ENCODE data around the gene OR2D2. TPM values are rescaled to one million over a fixed set of nuclear protein-coding genes. Genes with fewer than 3 reads are reported as not detected.

Gene OR2D2
- total and polyA plus RNA-seq, 2 of the 13 experiments (the other 11 are each of a cell fraction or from before 2014, with no cell fraction given), result not detected

DNA sequence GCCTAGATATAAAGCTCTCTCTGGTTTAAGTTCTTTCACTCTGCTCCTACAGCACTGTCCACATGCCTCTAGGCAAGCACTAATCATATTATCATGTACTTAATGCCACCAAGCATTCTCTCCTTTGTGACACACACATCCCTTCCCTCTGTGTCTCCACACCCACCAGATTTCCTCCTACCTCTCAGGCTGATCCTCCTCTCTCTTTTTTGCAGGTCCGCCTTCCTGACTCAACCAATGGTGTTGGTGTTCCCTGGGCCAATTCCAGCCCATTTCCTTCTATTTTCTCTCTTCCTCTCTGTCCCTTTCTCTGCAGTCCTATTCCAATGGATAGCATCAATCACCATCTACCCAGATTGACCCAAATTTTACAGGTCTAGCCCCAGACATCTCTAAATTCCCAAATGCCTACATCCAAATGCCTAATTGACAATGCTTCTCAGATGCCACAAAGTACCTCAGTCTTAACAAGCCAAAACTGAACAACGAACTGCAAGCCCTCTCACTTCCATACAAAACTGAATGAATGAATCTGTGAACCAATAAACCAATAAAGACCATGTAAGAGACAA lies 33.4 kb upstream of the OR2D2 start:
- Histone ChIP-seq H3K4me2 (ENCODE audit: low read depth, low read length) (no peak overlapping the region), H3K27me3 (ENCODE audit: control insufficient read depth in 1 of 2, insufficient read depth in 2 of 2, low read length in 2 of 2) (peaks cover 0 to 23% of the 10 kb centered on the region in 2 experiments; a peak in 2 of 5 replicates), H3K79me2 (ENCODE audit: insufficient read depth, low read length) (no peaks in the 10 kb centered on the region), H2AFZ (ENCODE audit: low read length) (no peak overlapping the region), H3K27ac (ENCODE audit: extremely low read length, insufficient read depth, low read length) (no peak overlapping the region), H3K4me3 (replicated peaks in 1 of 3; ENCODE audit: insufficient read depth in 1 of 3, low read depth in 2 of 3, low read length in 3 of 3) (no peak overlapping the region), H3K9ac (ENCODE audit: insufficient read depth, low read depth, low read length) (no peak overlapping the region), H4K20me1 (ENCODE audit: insufficient read depth, low read length) (no peaks in the 10 kb centered on the region), H3K4me1 (ENCODE audit: insufficient read depth, low read length) (no peaks in the 10 kb centered on the region), H3K36me3 (replicated peaks in 1 of 2; ENCODE audit: control insufficient read depth in 1 of 2, insufficient read depth in 2 of 2, low read length in 2 of 2) (no peaks in the 10 kb centered on the region), H3K9me3 (ENCODE audit: low read length) (no peaks in the 10 kb centered on the region)
- ChIA-PET CTCF (ENCODE audit: low intra/inter-chr PET ratio, low total read pairs) (no interaction called here), POLR2A (no interaction called here)
- in situ Hi-C loops (cut with HindIII; ENCODE audit: extremely low pct_ligation_motif_present, low pct_unique_long_range_greater_than_20kb) (no loop called here), intact Hi-C loops (cut with micrococcal nuclease; ENCODE audit: unreplicated experiment) (no loop called here)
- DNase-seq (ENCODE audit: low spot score), result no peak
- TF ChIP-seq ZNF674 (CRISPR knock-in tag; IDR thresholded peaks at IDR 0.05; ENCODE audit: low read depth), result no peak
- TF ChIP-seq KLF9 (CRISPR knock-in tag; IDR thresholded peaks at IDR 0.05; ENCODE audit: low read depth), result no peak
- no peak for TF ChIP-seq RELA (CRISPR knock-in tag; IDR thresholded peaks at IDR 0.05)
- TF ChIP-seq REL (CRISPR knock-in tag; conservative IDR thresholded peaks at IDR 0.05), result no peak
- TF ChIP-seq JUND (CRISPR knock-in tag; IDR thresholded peaks at IDR 0.05), result no peak
- TF ChIP-seq, protein P1, sequence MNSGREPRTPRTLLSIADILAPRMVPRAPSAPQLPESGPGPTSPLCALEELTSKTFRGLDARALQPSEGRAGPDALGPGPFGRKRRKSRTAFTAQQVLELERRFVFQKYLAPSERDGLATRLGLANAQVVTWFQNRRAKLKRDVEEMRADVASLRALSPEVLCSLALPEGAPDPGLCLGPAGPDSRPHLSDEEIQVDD (CRISPR knock-in tag; IDR thresholded peaks at IDR 0.05; ENCODE audit: borderline replicate concordance), result no peak
- TF ChIP-seq THYN1 (CRISPR knock-in tag; IDR thresholded peaks at IDR 0.05; ENCODE audit: borderline replicate concordance, low read depth), result no peak
- TF ChIP-seq ISX (CRISPR knock-in tag; conservative IDR thresholded peaks at IDR 0.05), result no peak
- no peak for TF ChIP-seq ZBTB1 (CRISPR knock-in tag; IDR thresholded peaks at IDR 0.05; ENCODE audit: borderline replicate concordance)
- no peak for TF ChIP-seq ETV6 (CRISPR knock-in tag; conservative IDR thresholded peaks at IDR 0.05)
- no peak for TF ChIP-seq ZBTB42 (CRISPR knock-in tag; IDR thresholded peaks at IDR 0.05)
- TF ChIP-seq, protein P2, sequence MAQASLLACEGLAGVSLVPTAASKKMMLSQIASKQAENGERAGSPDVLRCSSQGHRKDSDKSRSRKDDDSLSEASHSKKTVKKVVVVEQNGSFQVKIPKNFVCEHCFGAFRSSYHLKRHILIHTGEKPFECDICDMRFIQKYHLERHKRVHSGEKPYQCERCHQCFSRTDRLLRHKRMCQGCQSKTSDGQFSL (CRISPR knock-in tag; IDR thresholded peaks at IDR 0.05), result no peak
- no peak for ATAC-seq
- FAIRE-seq, result no peak
- WGBS (ENCODE audit: low lambda C conversion rate), result 52% methylated on average over 2 of the region's 2 CpGs
- BruUV-seq (replicated peaks), result no TSS peak
